Measurements from ENCODE around the gene TCP1. TPM values are rescaled to one million over a fixed set of nuclear protein-coding genes. Genes with fewer than 3 reads are reported as not detected.

TCP1 gene
- total and polyA plus RNA-seq, 2 donors (not counting 3 experiments of a cell fraction or from before 2014, with no cell fraction given): 168 to 302 TPM

DNA sequence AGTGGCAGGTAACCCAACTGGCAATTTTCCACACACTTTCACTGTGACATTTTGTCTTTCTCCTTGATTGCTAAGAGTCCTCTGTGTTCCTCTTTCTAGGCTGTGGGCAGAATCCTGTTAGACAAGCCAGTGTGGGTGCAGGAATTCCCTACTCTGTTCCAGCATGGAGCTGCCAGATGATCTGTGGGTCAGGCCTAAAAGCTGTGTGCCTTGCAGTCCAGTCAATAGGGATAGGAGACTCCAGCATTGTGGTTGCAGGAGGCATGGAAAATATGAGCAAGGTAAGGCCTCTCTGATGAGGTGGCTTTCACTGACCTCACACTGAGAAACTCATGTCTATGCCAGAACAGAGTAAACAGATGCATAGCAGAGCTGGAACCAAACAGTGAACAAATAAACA, 22.5 kb downstream of the TCP1 start:
- peaks cover 16% of the 10 kb centered on the region for H3K79me2 ChIP-seq (ENCODE audit: control insufficient read depth, insufficient read depth, low read length)
- no peak overlapping the region for H3K4me2 ChIP-seq (ENCODE audit: insufficient read depth, low read length)
- no peak for DNase-seq (ENCODE audit: low read depth, low spot score)
- no peak overlapping the region for H3K27ac ChIP-seq (ENCODE audit: insufficient read depth, low read depth, low read length)
- dilution Hi-C loops (cut with MboI; ENCODE audit: extremely low pct_ligation_motif_present, low sequenced_read_pairs) (no loop called here), intact Hi-C loops (cut with micrococcal nuclease) (no loop called here)
- no peaks in the 10 kb centered on the region for H3K9me1 ChIP-seq (replicated peaks; ENCODE audit: control insufficient read depth, extremely low read depth, insufficient read depth, low read length)
- H4K20me1 ChIP-seq (replicated peaks; ENCODE audit: control insufficient read depth, extremely low read depth, insufficient read depth, low read length): no peaks in the 10 kb centered on the region
- no peaks in the 10 kb centered on the region for H3K9me3 ChIP-seq (replicated peaks; ENCODE audit: control insufficient read depth, insufficient read depth, low read length)
- H2AFZ ChIP-seq (ENCODE audit: low read depth, low read length): no peak overlapping the region
- TF ChIP-seq, protein P1, sequence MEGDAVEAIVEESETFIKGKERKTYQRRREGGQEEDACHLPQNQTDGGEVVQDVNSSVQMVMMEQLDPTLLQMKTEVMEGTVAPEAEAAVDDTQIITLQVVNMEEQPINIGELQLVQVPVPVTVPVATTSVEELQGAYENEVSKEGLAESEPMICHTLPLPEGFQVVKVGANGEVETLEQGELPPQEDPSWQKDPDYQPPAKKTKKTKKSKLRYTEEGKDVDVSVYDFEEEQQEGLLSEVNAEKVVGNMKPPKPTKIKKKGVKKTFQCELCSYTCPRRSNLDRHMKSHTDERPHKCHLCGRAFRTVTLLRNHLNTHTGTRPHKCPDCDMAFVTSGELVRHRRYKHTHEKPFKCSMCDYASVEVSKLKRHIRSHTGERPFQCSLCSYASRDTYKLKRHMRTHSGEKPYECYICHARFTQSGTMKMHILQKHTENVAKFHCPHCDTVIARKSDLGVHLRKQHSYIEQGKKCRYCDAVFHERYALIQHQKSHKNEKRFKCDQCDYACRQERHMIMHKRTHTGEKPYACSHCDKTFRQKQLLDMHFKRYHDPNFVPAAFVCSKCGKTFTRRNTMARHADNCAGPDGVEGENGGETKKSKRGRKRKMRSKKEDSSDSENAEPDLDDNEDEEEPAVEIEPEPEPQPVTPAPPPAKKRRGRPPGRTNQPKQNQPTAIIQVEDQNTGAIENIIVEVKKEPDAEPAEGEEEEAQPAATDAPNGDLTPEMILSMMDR (IDR thresholded peaks at IDR 0.05; ENCODE audit: extremely low read depth in 1 of 2, insufficient read depth in 1 of 2, low read depth in 1 of 2, low read length in 2 of 2): no peak
- TF ChIP-seq POLR2AphosphoS5 (IDR thresholded peaks at IDR 0.05; ENCODE audit: insufficient read depth, low read depth, low read length): no peak
- TF ChIP-seq, protein P2, sequence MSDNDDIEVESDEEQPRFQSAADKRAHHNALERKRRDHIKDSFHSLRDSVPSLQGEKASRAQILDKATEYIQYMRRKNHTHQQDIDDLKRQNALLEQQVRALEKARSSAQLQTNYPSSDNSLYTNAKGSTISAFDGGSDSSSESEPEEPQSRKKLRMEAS (IDR thresholded peaks at IDR 0.05; ENCODE audit: insufficient read depth, insufficient read length): no peak
- no peak for TF ChIP-seq FOS (IDR thresholded peaks at IDR 0.05; ENCODE audit: borderline replicate concordance, insufficient read depth, low read length)
- TF ChIP-seq POLR2A (IDR thresholded peaks at IDR 0.05; ENCODE audit: low read depth, low read length): no peak
- TF ChIP-seq JUN (IDR thresholded peaks at IDR 0.05; ENCODE audit: borderline replicate concordance, insufficient read depth, insufficient read length, low read depth): no peak
- no peak for TF ChIP-seq GATA2 (IDR thresholded peaks at IDR 0.05; ENCODE audit: insufficient read depth, insufficient read length, low read depth, low read length)
- peaks cover 7% of the 10 kb centered on the region for H3K4me1 ChIP-seq (ENCODE audit: control insufficient read depth, extremely low read depth, insufficient read depth, low read length)
- no TSS peak for BruUV-seq (replicated peaks)
- POLR2A ChIA-PET: no interaction called here
- H3K4me3 ChIP-seq (replicated peaks in 1 of 3; ENCODE audit: insufficient read depth in 1 of 3, low read depth in 1 of 3, low read length in 3 of 3): no peak overlapping the region
- no peak for FAIRE-seq
- CTCF ChIA-PET: no interaction called here
- no peaks in the 10 kb centered on the region for H3K27me3 ChIP-seq (ENCODE audit: control insufficient read depth in 2 of 2, insufficient read depth in 2 of 2, low read length in 2 of 2)
- peaks cover 13 to 14% of the 10 kb centered on the region in 2 experiments for H3K36me3 ChIP-seq (ENCODE audit: control insufficient read depth in 2 of 2, extremely low read depth in 1 of 2, insufficient read depth in 2 of 2, low read length in 2 of 2)
- no peak overlapping the region for H3K9ac ChIP-seq (replicated peaks; ENCODE audit: extremely low read depth, insufficient read depth, low read length)
